Panc1 (cell line): ENCODE measurements around the gene GBE1. TPM values are rescaled to one million over a fixed set of nuclear protein-coding genes. Genes with fewer than 3 reads are reported as not detected.

Experiments used
- ATAC-seq: fragments of 200-7000 bp; cut with Tn5 transposase; 2 replicates; pipeline ENCODE4 v1.9.1; 2020; ENCODE audit warnings: mild to moderate bottlenecking, moderate library complexity
- BruUV-seq: library from RNA; stranded (reverse); fragments of 400-500 nt; replicated peaks from 2 replicates; lab custom pipeline; 2021; lab: Mats Ljungman, UMichigan
- CTCF ChIA-PET: fragments of 300-600 bp; sonication (Branson Sonifier 250); formaldehyde crosslinking; loops from one replicate; lab custom pipeline; 2022; ENCODE audit warnings: antibody characterized with exemption; lab: Charles Lee
- POLR2A ChIA-PET: fragments of 300-600 bp; sonication (Branson Sonifier 250); formaldehyde crosslinking; loops from one replicate; lab custom pipeline; 2022; ENCODE audit warnings: antibody characterized with exemption; lab: Charles Lee
- DNase-seq: peaks from one replicate; pipeline ENCODE4 v3.0.0-alpha.2; 2010; ENCODE audit warnings: low read depth, low spot score
- H3K27ac ChIP-seq: 2 replicates; pipeline ENCODE4 v1.5.1; 2011; ENCODE audit warnings: mild to moderate bottlenecking, low read length, inconsistent platforms
- H3K27me3 ChIP-seq: fragments of 200-500 bp; sonication (Bioruptor generic); 2 replicates; pipeline ENCODE4 v1.6.0; 2014; ENCODE audit warnings: low read length, inconsistent platforms; ENCODE audit not compliant: control insufficient read depth, insufficient read depth
- H3K36me3 ChIP-seq: fragments of 200-500 bp; sonication (Bioruptor generic); 2 replicates; pipeline ENCODE4 v1.5.1; 2014; ENCODE audit warnings: inconsistent platforms, mild to moderate bottlenecking, low read length, moderate library complexity; ENCODE audit not compliant: control insufficient read depth, insufficient read depth
- H3K4me1 ChIP-seq: 2 replicates; pipeline ENCODE4 v1.5.1; 2011; ENCODE audit warnings: inconsistent platforms, mild to moderate bottlenecking, low read length, moderate library complexity; ENCODE audit not compliant: control insufficient read depth, insufficient read depth
- H3K4me3 ChIP-seq, 2 experiments: 2 replicates each; pipeline ENCODE4 v1.5.1; 2011 to 2012; ENCODE audit warnings: low read depth in 2 of 2, low read length in 2 of 2, mild to moderate bottlenecking in 2 of 2, inconsistent platforms in 1 of 2, moderate library complexity in 1 of 2
- H3K9me3 ChIP-seq: fragments of 200-500 bp; sonication (Bioruptor generic); 2 replicates; pipeline ENCODE4 v1.5.1; 2014; ENCODE audit warnings: low read depth, mild to moderate bottlenecking, inconsistent platforms, low read length, moderate library complexity; ENCODE audit not compliant: control insufficient read depth, insufficient read depth
- POLR2AphosphoS5 ChIP-seq: IDR thresholded peaks from 2 replicates; pipeline ENCODE4 v1.6.1; 2012; ENCODE audit warnings: mild to moderate bottlenecking, low read depth, low read length, moderate library complexity
- REST ChIP-seq, 2 experiments: IDR thresholded peaks; 2 replicates each; pipeline ENCODE4 v1.6.1; 2011 to 2012; ENCODE audit warnings: low read depth in 2 of 2, control low read depth in 1 of 2, low read length in 1 of 2, mild to moderate bottlenecking in 1 of 2, moderate library complexity in 1 of 2; ENCODE audit not compliant: insufficient read depth in 1 of 2
- SIN3A ChIP-seq: IDR thresholded peaks from 2 replicates; pipeline ENCODE4 v1.6.1; 2012; ENCODE audit warnings: low read depth, mild to moderate bottlenecking, low read length, moderate library complexity, borderline replicate concordance; ENCODE audit not compliant: insufficient read depth
- TCF7L2 ChIP-seq: IDR thresholded peaks from 2 replicates; pipeline ENCODE4 v1.6.1; 2011; ENCODE audit warnings: mild to moderate bottlenecking, low read depth, low read length, inconsistent platforms
- in situ Hi-C: cut with HindIII; loops from 2 replicates; pipeline ENCODE4 v1.10.0; 2016; ENCODE audit warnings: low sequenced_read_pairs, low pct_unique_long_range_greater_than_20kb
- intact Hi-C: fragments of 100-400 bp; cut with micrococcal nuclease; formaldehyde crosslinking; loops from one replicate; pipeline ENCODE4 v1.10.0; 2022; ENCODE audit not compliant: unreplicated experiment
- total RNA-seq: library from RNA; stranded (reverse); gene quantifications from one replicate; pipeline ENCODE4 v1.2.1, GENCODE V29; 2021; ENCODE audit not compliant: unreplicated experiment
- TF ChIP-seq, protein P1 (sequence below): fragments of 450-650 bp; IDR thresholded peaks from 2 replicates; pipeline ENCODE4 v1.5.1; 2017; ENCODE audit warnings: mild to moderate bottlenecking

The GBE1 gene
- total RNA-seq, 1 experiment from 2014 or later = 30.4 TPM

GRCh38 chr3:81638480-81638879 lies 123.0 kb downstream of the GBE1 start:
- no peaks in the 10 kb centered on the region for H3K4me1 ChIP-seq
- intact Hi-C loops = no loop called here
- CTCF ChIA-PET = no interaction called here

GRCh38 chr3:81632659-81633058 lies 128.8 kb downstream of the GBE1 start:
- POLR2A ChIA-PET = no interaction called here
- Histone ChIP-seq H3K36me3 (no peaks in the 10 kb centered on the region; the same call in 1 of the 2 replicates), H3K4me1 (no peaks in the 10 kb centered on the region), H3K4me3 (no peak overlapping the region), H3K27ac (no peak overlapping the region), H3K9me3 (no peaks in the 10 kb centered on the region), H3K27me3 (no peaks in the 10 kb centered on the region)
- no TSS peak for BruUV-seq
- CTCF ChIA-PET = no interaction called here
- ATAC-seq (no peak), DNase-seq (no peak)
- TF ChIP-seq SIN3A (no peak), POLR2AphosphoS5 (no peak), TCF7L2 (no peak), REST (IDR thresholded peaks at IDR 0.05; ENCODE audit: insufficient read depth in 1 of 2, low read depth in 2 of 2, low read length in 1 of 2) (no peak)
- TF ChIP-seq, protein P1, sequence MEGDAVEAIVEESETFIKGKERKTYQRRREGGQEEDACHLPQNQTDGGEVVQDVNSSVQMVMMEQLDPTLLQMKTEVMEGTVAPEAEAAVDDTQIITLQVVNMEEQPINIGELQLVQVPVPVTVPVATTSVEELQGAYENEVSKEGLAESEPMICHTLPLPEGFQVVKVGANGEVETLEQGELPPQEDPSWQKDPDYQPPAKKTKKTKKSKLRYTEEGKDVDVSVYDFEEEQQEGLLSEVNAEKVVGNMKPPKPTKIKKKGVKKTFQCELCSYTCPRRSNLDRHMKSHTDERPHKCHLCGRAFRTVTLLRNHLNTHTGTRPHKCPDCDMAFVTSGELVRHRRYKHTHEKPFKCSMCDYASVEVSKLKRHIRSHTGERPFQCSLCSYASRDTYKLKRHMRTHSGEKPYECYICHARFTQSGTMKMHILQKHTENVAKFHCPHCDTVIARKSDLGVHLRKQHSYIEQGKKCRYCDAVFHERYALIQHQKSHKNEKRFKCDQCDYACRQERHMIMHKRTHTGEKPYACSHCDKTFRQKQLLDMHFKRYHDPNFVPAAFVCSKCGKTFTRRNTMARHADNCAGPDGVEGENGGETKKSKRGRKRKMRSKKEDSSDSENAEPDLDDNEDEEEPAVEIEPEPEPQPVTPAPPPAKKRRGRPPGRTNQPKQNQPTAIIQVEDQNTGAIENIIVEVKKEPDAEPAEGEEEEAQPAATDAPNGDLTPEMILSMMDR = no peak
- in situ Hi-C loops (no loop called here), intact Hi-C loops (no loop called here)

More at GRCh38 chr3:81638480-81638879, 123.0 kb downstream of the GBE1 start:
- in situ Hi-C loops = no loop called here
- Histone ChIP-seq H3K27ac (no peak overlapping the region), H3K36me3 (no peaks in the 10 kb centered on the region; the same call in 1 of the 2 replicates), H3K4me3 (no peak overlapping the region), H3K9me3 (no peaks in the 10 kb centered on the region), H3K27me3 (no peaks in the 10 kb centered on the region)
- TF ChIP-seq, protein P1 = no peak
- no peak for TF ChIP-seq SIN3A
- no peak for TF ChIP-seq TCF7L2
- no peak for TF ChIP-seq REST (IDR thresholded peaks at IDR 0.05; ENCODE audit: insufficient read depth in 1 of 2, low read depth in 2 of 2, low read length in 1 of 2)
- TF ChIP-seq POLR2AphosphoS5 = no peak
- ATAC-seq (no peak), DNase-seq (no peak)
- POLR2A ChIA-PET = no interaction called here
- no TSS peak for BruUV-seq
